ENCODE measurements around the gene PPP1R12B. TPM values are rescaled to one million over a fixed set of nuclear protein-coding genes. Genes with fewer than 3 reads are reported as not detected.
A peak's percentile ranks its signal among the peaks of the same experiment; 100 is the strongest.
"Not testable (repeated sequence)": the region's sequence is repeated elsewhere in the genome, so short reads cannot be mapped to it uniquely, and the experiment has no call there.

The PPP1R12B gene
- total RNA-seq, 2 experiments from 2014 or later, result 21.9 to 24.2 TPM

- peaks cover 17% of the 10 kb centered on the region for H3K36me3 Mint-ChIP-seq (ENCODE audit: low read depth)
- H3K27ac Mint-ChIP-seq; H3K9me3 Mint-ChIP-seq (ENCODE audit: insufficient read depth); DNase-seq; CTCF ChIA-PET; H3K27me3 Mint-ChIP-seq (ENCODE audit: low read depth); ATAC-seq; H3K4me3 Mint-ChIP-seq; POLR2A ChIA-PET: not testable (repeated sequence)
- peaks cover 53% of the 10 kb centered on the region for H3K4me1 Mint-ChIP-seq (ENCODE audit: low read depth)
These were observed 132.1 kb downstream of the PPP1R12B start for GRCh38 chr1:202480640-202481039.

- CTCF ChIA-PET, result interaction anchor here (1.1 kb wide), 1 partner anchor 91 kb away, joined by 4 read pairs; no protein-coding TSS in a partner anchor
- DNase-seq; H3K9me3 Mint-ChIP-seq (ENCODE audit: insufficient read depth); H3K4me3 Mint-ChIP-seq; POLR2A ChIA-PET; ATAC-seq; H3K27me3 Mint-ChIP-seq (ENCODE audit: low read depth); H3K27ac Mint-ChIP-seq: not testable (repeated sequence)
- Mint-ChIP-seq H3K4me1 (ENCODE audit: low read depth) (peaks cover 58% of the 10 kb centered on the region), H3K36me3 (ENCODE audit: low read depth) (peaks cover 22% of the 10 kb centered on the region)
These were observed 134.9 kb downstream of the PPP1R12B start for GRCh38 chr1:202483362-202483761.

- peak overlapping the region; percentile 0 for H3K4me3 Mint-ChIP-seq
- POLR2A ChIA-PET; H3K27me3 Mint-ChIP-seq (ENCODE audit: low read depth); ATAC-seq; H3K27ac Mint-ChIP-seq; DNase-seq; H3K9me3 Mint-ChIP-seq (ENCODE audit: insufficient read depth): not testable (repeated sequence)
- peaks cover 59% of the 10 kb centered on the region for H3K4me1 Mint-ChIP-seq (ENCODE audit: low read depth)
- peaks cover 29% of the 10 kb centered on the region for H3K36me3 Mint-ChIP-seq (ENCODE audit: low read depth)
- CTCF ChIA-PET, result interaction anchor here (1.1 kb wide), 2 partner anchors 18 to 90 kb away, joined by 4 read pairs; no protein-coding TSS in a partner anchor
These were observed 135.5 kb downstream of the PPP1R12B start for GRCh38 chr1:202484032-202484431.

- H3K27me3 Mint-ChIP-seq (ENCODE audit: low read depth); ATAC-seq; H3K9me3 Mint-ChIP-seq (ENCODE audit: insufficient read depth); DNase-seq; POLR2A ChIA-PET; H3K4me3 Mint-ChIP-seq: not testable (repeated sequence)
- peaks cover 53% of the 10 kb centered on the region for H3K4me1 Mint-ChIP-seq (ENCODE audit: low read depth)
- peaks cover 37% of the 10 kb centered on the region for H3K36me3 Mint-ChIP-seq (ENCODE audit: low read depth)
- CTCF ChIA-PET, result interaction anchor here (1.1 kb wide), 1 partner anchor 17 kb away, joined by 4 read pairs; no protein-coding TSS in a partner anchor
- H3K27ac Mint-ChIP-seq, result peak overlapping the region; percentile 5
These were observed 136.3 kb downstream of the PPP1R12B start for GRCh38 chr1:202484820-202485219.

- DNase-seq; POLR2A ChIA-PET; CTCF ChIA-PET; H3K9me3 Mint-ChIP-seq (ENCODE audit: insufficient read depth); H3K4me3 Mint-ChIP-seq; H3K27me3 Mint-ChIP-seq (ENCODE audit: low read depth): not testable (repeated sequence)
- peaks cover 36% of the 10 kb centered on the region for H3K36me3 Mint-ChIP-seq (ENCODE audit: low read depth)
- peak overlapping the region; percentile 3 for H3K27ac Mint-ChIP-seq
- H3K4me1 Mint-ChIP-seq (ENCODE audit: low read depth), result peaks cover 33% of the 10 kb centered on the region
- ATAC-seq, result peak; percentile 53
These were observed 139.7 kb downstream of the PPP1R12B start for GRCh38 chr1:202488178-202488649.

- H3K9me3 Mint-ChIP-seq (ENCODE audit: insufficient read depth); CTCF ChIA-PET; H3K4me3 Mint-ChIP-seq; DNase-seq; H3K27me3 Mint-ChIP-seq (ENCODE audit: low read depth); H3K27ac Mint-ChIP-seq; ATAC-seq; POLR2A ChIA-PET: not testable (repeated sequence)
- H3K36me3 Mint-ChIP-seq (ENCODE audit: low read depth), result peaks cover 35% of the 10 kb centered on the region
- H3K4me1 Mint-ChIP-seq (ENCODE audit: low read depth), result peaks cover 24% of the 10 kb centered on the region
These were observed 140.6 kb downstream of the PPP1R12B start for GRCh38 chr1:202489101-202489500.

- CTCF ChIA-PET, result interaction anchor here (0.6 kb wide), 1 partner anchor 47 kb away, joined by 4 read pairs; no protein-coding TSS in a partner anchor
These were observed 144.6 kb downstream of the PPP1R12B start for GRCh38 chr1:202493112-202493511.

GRCh38 chr1:202498542-202498941, 150.0 kb downstream of the PPP1R12B start:
- ATAC-seq (no peak), DNase-seq (no peak)
- no peaks in the 10 kb centered on the region for H3K4me1 Mint-ChIP-seq (ENCODE audit: low read depth)
- no peak overlapping the region for H3K4me3 Mint-ChIP-seq
- no peaks in the 10 kb centered on the region for H3K9me3 Mint-ChIP-seq (ENCODE audit: insufficient read depth)
- CTCF ChIA-PET, result no interaction called here
- POLR2A ChIA-PET, result no interaction called here
- H3K27ac Mint-ChIP-seq, result no peak overlapping the region
- H3K36me3 Mint-ChIP-seq (ENCODE audit: low read depth), result peaks cover 13% of the 10 kb centered on the region
- H3K27me3 Mint-ChIP-seq (ENCODE audit: low read depth), result no peaks in the 10 kb centered on the region

More at GRCh38 chr1:202493112-202493511, 144.6 kb downstream of the PPP1R12B start:
- ATAC-seq; H3K27me3 Mint-ChIP-seq (ENCODE audit: low read depth); H3K4me3 Mint-ChIP-seq; H3K9me3 Mint-ChIP-seq (ENCODE audit: insufficient read depth); H3K27ac Mint-ChIP-seq; DNase-seq; POLR2A ChIA-PET: not testable (repeated sequence)
- Mint-ChIP-seq H3K36me3 (ENCODE audit: low read depth) (peaks cover 37% of the 10 kb centered on the region), H3K4me1 (ENCODE audit: low read depth) (peaks cover 10% of the 10 kb centered on the region)

GRCh38 chr1:202499997-202500396, 151.5 kb downstream of the PPP1R12B start:
- POLR2A ChIA-PET; H3K4me1 Mint-ChIP-seq (ENCODE audit: low read depth); ATAC-seq; H3K27me3 Mint-ChIP-seq (ENCODE audit: low read depth); H3K9me3 Mint-ChIP-seq (ENCODE audit: insufficient read depth); CTCF ChIA-PET; DNase-seq; H3K27ac Mint-ChIP-seq; H3K4me3 Mint-ChIP-seq: not testable (repeated sequence)
- H3K36me3 Mint-ChIP-seq (ENCODE audit: low read depth), result peaks cover 16% of the 10 kb centered on the region

- H3K4me3 Mint-ChIP-seq, result no peak overlapping the region
- H3K27ac Mint-ChIP-seq, result no peak overlapping the region
- peaks cover 11% of the 10 kb centered on the region for H3K36me3 Mint-ChIP-seq (ENCODE audit: low read depth)
- H3K9me3 Mint-ChIP-seq (ENCODE audit: insufficient read depth), result no peaks in the 10 kb centered on the region
- no peaks in the 10 kb centered on the region for H3K4me1 Mint-ChIP-seq (ENCODE audit: low read depth)
- no peaks in the 10 kb centered on the region for H3K27me3 Mint-ChIP-seq (ENCODE audit: low read depth)
- ChIA-PET CTCF (interaction anchor here (0.7 to 1.7 kb wide), 5 partner anchors 17 to 77 kb away, joined by 3 to 10 read pairs (median 4); no protein-coding TSS in a partner anchor), POLR2A (no interaction called here)
- DNase-seq (no peak), ATAC-seq (no peak)
These were observed 152.8 kb downstream of the PPP1R12B start for GRCh38 chr1:202501281-202501680.

- Mint-ChIP-seq H3K27me3 (ENCODE audit: low read depth) (no peaks in the 10 kb centered on the region), H3K4me1 (ENCODE audit: low read depth) (no peaks in the 10 kb centered on the region), H3K27ac (no peak overlapping the region), H3K36me3 (ENCODE audit: low read depth) (peaks cover 4% of the 10 kb centered on the region), H3K9me3 (ENCODE audit: insufficient read depth) (no peaks in the 10 kb centered on the region), H3K4me3 (no peak overlapping the region)
- CTCF ChIA-PET, result interaction anchor here (3.4 kb wide), 1 partner anchor 66 kb away, joined by 9 read pairs; no protein-coding TSS in a partner anchor
- POLR2A ChIA-PET, result no interaction called here
- no peak for ATAC-seq
- no peak for DNase-seq
These were observed 156.9 kb downstream of the PPP1R12B start for GRCh38 chr1:202505356-202505755.

- H3K4me3 Mint-ChIP-seq; ATAC-seq; DNase-seq; H3K4me1 Mint-ChIP-seq (ENCODE audit: low read depth); H3K9me3 Mint-ChIP-seq (ENCODE audit: insufficient read depth); H3K27me3 Mint-ChIP-seq (ENCODE audit: low read depth); POLR2A ChIA-PET; H3K36me3 Mint-ChIP-seq (ENCODE audit: low read depth); H3K27ac Mint-ChIP-seq: not testable (repeated sequence)
- CTCF ChIA-PET, result interaction anchor here (3.4 kb wide), 1 partner anchor 66 kb away, joined by 9 read pairs; no protein-coding TSS in a partner anchor
These were observed 157.5 kb downstream of the PPP1R12B start for GRCh38 chr1:202505880-202506575.

Data from activated CD8-positive, alpha-beta T cell treated with anti-CD3 and anti-CD28 coated beads, Interleukin-2, amount 10 ng/mL, durations not matched to agents 7 days and 5 days (primary cell).